GM12801 (cell line): ENCODE measurements around the gene RMDN3.

Experiments used
- TF ChIP-seq, protein P1 (sequence below): IDR thresholded peaks from one replicate; pipeline ENCODE4 v1.5.1; 2011; ENCODE audit warnings: control low read depth; ENCODE audit not compliant: insufficient read length; ENCODE audit errors: extremely low read depth

RMDN3 gene

DNA sequence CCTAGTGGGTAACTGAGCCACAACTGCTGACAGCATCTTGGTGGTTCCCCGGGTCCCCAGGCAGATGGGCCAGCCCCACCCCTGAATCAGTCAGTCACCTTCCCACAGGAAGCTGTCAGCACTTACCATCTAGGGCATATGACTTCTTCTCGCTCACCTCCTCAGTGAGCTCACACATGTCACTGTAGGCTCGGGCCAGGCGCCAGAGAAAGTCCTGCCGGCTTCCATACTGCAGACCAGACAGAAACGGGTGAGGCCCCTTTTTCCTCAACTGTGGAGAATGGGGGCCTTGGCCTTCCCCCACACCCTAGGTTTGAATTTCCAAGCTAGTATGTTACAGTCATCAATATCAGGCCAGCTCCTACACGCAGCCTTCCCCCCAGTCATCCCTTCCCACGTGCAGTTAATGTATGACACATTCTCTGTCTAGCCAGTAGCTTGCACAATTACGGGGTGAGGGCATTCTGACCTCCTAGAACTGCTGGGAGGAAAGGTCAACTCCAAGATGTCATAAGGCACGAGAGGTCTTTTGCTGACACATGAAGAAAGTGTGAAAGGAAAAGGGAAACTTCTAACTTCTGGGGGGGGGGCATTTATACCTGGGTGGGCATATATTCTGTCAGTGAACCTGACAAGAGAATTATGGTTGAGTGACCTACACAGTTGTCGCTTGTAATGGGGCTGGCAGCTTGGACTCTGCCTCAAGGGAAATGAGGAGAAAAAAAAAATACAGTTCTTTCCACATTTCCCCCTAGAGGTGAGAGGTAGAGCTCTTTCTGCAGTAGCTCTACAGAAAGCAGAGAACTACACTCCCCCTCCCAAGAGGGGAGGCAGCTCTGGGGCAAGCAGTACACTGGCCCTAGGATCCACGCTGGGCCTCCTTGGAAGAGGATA is 10.9 kb downstream of the RMDN3 start:
- TF ChIP-seq, protein P1, sequence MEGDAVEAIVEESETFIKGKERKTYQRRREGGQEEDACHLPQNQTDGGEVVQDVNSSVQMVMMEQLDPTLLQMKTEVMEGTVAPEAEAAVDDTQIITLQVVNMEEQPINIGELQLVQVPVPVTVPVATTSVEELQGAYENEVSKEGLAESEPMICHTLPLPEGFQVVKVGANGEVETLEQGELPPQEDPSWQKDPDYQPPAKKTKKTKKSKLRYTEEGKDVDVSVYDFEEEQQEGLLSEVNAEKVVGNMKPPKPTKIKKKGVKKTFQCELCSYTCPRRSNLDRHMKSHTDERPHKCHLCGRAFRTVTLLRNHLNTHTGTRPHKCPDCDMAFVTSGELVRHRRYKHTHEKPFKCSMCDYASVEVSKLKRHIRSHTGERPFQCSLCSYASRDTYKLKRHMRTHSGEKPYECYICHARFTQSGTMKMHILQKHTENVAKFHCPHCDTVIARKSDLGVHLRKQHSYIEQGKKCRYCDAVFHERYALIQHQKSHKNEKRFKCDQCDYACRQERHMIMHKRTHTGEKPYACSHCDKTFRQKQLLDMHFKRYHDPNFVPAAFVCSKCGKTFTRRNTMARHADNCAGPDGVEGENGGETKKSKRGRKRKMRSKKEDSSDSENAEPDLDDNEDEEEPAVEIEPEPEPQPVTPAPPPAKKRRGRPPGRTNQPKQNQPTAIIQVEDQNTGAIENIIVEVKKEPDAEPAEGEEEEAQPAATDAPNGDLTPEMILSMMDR, result no peak

DNA sequence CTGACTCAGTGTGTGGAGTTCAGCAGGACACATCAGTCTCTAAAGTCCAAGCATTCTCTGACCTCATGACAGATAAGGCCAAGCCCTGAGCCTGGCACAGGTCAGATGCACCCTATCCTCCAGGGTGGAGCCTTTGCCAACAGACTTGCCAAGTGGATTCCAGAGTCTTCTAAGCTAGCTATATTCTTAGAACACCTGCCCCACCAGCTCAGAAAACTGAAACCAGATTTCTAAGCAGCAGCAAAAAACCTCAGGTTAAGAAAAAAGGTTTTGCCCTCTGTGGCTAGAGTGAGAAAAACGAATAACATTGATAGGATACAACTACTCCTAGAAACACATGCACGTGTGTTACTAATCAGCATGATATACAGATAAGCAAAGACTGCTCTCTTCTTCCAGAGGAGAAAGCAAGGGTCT is 11.6 kb downstream of the RMDN3 start:
- TF ChIP-seq, protein P1, result no peak

DNA sequence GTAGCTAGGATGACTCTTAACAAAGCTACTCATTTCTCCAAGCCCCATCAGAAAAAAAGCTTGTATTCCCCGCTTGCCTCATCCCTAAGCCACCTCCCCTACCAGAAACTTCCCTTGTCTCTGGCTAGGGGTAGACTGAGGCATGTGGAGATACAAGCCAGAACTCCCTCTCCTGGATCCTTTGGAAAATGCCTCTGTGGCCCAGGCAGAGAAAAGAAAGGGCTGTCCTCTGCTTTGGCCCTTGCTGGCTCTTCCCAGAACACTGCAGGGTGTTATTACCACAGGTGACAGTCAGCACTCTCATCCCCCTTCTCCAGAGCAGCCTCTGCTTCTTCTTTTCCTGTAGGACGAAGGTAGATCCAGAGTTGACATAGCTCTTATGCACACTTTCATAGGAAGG is 15.2 kb downstream of the RMDN3 start:
- TF ChIP-seq, protein P1, result no peak

DNA sequence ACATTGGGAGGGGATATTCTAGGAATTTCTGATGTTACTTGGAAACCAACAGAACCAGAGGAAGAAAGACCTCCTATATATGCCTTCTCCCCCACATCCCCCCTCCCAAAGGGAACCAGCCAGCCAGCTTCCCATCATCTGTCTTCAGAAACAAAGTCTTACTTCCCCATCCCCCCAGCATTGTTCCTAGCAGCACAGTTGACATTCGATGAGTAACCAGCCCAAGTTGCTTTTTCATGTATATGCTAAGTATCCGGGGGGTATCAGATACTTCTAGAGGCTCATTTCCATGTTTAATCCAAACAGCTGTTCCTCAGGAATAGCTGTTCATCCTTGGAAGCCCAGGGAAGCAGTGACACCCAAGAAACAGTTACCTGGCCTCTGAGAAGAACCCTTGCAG is 16.0 kb downstream of the RMDN3 start:
- TF ChIP-seq, protein P1, result no peak

DNA sequence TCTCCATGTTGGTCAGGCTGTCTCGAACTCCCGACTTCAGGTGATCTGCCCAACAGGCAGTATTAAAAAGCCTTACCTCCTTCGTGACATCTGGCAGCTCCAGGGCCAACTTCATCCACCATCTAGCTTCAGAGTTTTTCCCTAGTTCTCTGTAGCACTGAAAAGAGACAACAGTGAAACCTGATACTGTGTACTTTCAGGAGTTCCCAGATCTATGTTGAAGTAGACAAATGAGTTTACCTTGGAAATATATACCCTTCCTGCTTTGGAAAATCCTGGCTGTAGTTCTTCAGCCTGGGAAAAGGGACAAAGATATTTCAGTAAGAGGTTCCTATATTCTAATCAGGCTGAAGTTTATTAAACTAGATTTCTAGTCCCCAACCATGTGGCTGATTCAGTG is 18.0 kb downstream of the RMDN3 start:
- TF ChIP-seq, protein P1, result no peak

DNA sequence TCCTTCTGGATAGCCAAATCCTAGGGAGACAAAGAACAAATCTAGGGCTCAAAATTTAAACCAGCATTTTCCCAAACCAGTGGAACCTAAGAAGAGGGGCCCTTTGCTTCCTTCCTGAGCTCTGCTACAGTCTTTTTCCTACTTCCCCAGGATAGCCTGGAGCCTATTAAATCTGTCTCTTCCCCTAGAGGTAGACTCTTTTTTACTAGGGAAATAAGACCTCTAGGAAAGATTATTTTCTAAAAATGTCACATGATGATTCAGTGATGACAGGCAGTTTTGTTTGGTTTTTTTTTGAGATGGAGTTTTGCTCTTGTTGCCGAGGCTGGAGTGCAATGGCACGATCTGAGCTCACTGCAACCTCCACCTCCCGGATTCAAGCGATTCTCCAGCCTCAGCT is 18.5 kb downstream of the RMDN3 start:
- TF ChIP-seq, protein P1, result no peak

GRCh38 chr15:40731034-40731433 is 24.0 kb downstream of the RMDN3 start:
- TF ChIP-seq, protein P1, result no peak
